HPDE6-E6E7 (cell line): ENCODE measurements around the gene C1QTNF9B.
"Not testable (repeated sequence)": the region's sequence is repeated elsewhere in the genome, so short reads cannot be mapped to it uniquely, and the experiment has no call there.

Source experiments
- DNase-seq: peaks from one replicate; pipeline ENCODE4 v3.0.0; 2011; ENCODE audit warnings: missing footprints; ENCODE audit errors: extremely low spot score

C1QTNF9B gene

DNA sequence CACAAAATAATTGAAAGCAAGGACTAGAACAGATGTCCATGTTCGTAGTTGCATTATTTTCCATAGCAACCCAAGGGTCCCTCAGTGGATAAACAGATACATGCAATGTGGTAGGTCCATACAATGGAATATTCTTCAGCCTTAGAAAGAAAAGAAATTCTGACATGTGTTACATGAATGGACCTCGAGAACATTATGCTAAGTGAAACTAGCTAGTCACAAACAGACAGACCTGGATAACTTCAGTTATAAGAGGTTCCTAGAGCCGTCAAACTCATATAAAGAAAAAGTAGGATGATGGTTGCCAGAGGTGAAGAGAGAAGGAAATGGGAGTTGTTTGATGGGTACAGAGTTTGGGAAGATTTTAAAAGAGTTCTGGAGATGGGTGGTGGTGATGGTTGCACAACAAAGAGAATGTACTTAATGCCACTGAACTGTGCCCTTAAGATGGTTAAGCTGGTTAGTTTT, at the start of gene C1QTNF9B:
Gene C1QTNF9B (minus strand): TSS at position 51 of the 468 bp plus-strand sequence.
- DNase-seq: not testable (repeated sequence)

DNA sequence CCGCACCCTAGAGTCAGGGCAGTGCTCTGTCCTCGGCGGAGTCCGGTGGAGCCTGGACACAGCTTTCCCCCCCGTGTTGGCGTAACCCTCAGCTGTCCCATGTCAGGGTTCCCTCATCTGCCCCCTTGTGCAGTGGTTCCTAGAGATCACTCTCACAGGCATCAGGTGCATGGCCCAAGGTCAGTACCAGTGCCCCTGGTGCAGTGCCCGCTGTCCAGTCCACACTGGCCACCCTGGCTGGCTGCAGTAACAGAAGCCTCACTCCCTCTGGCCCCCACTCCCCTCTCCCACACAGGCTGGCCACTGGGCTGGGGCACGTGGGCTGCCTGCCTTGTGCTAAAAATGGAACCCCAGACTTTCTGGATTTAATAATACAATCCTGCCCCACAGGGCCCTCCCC, 49.6 kb upstream of the C1QTNF9B start:
- DNase-seq: no peak

DNA sequence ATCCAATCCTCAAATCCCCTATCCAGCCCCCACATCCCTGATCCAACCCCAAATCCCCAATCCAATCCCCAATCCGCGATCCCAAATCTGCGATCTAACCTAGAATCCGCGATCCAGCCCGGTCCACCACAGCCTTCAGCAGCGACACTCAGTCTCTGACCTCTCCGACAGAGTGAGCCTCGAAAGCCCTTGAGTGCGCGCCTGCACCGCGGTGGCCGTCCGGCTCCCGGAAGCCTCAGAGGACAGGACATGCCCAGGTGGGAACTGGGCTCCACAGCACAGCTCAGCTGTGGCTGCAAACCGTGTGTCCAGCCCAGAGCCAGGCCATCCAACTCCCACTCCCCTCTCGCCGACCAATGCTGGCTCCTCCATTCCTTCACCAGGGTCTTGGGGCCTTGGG, 48.8 kb upstream of the C1QTNF9B start:
- DNase-seq: no peak

DNA sequence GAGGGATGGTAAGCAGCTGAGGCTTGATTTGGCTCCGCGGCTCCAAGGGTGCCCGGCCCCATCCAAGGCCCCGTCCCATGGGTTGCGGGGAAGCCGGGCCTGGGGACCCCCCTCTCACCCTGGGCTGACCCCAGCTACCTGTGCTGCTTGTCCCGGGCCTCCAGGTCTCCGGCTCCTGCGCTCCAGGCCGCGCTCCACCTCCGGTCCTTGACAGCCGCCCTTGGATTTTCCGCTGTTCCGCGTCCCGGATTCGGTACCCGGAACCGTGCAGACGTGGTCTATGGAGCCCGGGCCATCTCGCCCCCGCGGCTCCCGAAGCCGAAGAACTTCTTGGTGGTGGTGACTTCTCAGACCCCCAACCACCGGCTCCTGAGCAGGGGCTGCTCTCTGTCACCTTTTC, 48.3 kb upstream of the C1QTNF9B start:
- no peak for DNase-seq

DNA sequence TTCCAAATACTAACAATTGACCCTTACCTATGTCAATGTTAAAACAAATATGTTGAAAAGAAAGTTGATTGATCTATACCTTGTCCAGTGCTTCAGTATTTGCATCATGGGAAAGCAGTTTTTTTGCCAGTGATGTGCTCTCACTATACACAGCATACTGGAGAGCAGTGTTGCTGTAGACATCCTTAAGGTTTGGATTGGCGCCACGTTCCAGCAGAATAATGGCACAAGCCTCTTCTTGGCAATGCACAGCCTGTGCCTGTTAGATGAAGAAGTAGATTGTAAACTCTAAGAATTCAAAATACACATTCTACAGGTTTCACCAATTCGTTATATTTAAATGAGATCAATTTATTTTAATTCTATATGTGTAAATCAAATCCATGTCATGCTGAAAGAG, 43.9 kb upstream of the C1QTNF9B start:
- no peak for DNase-seq

DNA sequence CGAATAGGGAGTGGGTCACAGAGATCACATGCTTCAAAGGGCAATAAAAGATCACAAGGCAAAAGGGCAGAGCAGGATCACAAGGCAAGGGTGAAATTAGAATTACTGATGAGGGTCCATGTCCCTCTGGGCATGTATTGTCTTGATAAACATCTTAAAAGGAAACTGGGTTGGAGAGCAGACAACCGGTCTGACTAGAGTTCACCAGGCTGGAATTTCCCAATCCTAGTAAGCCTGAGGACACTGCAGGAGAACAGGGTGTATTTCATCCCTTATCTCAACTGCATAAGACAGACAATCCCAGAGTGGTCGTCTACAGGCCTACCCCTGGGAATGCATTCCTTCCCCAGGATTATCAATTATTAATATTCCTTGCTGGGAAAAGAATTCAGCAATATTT, 42.4 kb upstream of the C1QTNF9B start:
- not testable (repeated sequence) for DNase-seq

DNA sequence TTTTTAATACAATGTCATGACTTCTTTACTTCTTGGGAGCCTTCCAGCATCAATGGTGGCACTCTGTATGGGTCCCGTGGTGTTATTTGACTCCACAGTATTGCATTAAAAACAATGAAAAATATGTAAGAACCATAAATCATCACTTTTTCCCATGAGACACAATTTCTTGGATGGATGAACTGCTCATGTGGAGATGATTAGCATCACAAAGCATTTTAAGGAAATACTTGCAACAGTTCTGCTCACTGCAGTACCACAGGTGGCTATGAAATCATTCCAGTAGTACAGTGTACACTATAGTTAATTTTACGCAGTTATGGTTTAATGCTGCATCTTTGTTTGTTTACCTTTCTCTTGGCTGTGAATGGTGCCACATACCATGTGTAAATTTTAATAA, 37.2 kb upstream of the C1QTNF9B start:
- DNase-seq: no peak

DNA sequence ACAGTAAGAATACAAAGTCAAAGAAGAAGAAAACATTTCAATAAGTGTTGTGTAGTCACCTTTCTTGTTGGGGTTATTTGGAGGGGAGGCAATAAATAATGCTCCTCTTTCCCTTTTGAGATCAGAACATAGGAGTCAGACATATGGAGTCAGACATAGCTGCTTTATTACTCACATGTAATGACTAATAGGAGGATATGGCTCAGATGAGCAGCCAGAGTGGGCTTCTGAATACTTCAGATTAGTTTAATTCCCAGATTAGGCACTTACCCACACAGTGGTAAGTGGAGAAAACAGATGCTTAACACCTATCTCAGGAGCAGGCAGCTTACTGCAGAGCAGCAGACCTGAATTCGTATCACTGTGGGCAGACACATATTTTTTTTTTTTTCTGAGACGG, 31.7 kb upstream of the C1QTNF9B start:
- DNase-seq: peak; percentile 27

DNA sequence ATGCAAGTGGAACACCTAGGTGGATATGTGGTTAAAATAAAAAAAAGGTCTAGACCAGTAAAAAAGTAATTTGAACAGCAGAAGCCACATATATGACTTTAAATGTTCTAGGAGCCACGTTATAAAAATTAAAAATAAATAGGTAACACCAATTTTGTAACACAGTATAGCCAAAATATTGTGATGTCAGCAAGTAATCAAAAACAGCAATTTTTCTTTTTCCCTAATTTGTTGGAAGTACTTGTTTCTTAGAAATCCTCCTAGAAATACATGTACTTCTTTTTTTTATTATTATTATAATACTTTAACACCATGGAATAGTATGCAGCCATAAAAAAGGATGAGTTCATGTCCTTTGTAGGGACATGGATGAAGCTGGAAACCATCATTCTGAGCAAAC, 25.7 kb upstream of the C1QTNF9B start:
- no peak for DNase-seq

DNA sequence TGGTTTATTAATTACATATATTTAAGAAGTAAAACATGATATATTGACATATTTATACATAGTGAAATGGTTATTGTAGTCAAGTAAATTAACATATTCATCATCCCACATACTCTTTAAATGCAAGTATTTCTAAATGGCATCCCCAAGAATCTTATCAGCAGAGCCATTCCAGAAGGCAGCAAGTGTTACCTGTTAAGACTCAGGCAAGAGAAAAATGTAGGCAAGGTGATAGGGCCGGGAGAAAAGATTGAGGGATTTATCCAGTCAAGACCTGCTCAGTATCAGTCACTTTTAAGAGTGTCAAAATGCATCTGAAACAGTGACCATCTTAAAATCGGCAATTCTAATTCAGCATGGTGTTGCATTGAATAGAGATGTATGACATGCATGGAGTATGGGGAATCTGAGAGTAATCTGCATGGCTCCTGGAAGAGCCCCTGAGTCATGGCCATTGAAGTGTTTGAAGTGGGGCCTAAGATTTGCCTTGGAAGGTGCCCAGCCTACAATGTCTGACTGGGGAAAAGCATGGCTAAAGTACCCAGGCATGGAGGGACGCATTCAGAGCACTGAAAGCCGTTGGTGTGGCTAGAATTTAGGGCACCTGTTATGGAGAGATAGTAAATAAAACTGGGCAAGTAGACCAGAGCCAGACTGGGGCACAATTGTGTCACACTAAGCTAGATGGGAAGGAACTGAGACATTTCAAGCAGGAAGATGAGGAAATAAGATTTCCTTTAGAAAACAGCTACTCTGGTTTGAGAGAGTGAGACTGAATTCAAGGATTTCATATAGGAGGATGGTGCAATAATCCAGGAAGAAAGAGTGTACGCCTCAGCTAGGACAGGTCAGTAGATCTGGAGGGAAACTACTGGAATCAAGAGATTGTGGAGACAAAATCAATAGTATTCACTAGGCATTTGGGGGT, 25.0 kb upstream of the C1QTNF9B start:
- no peak for DNase-seq

DNA sequence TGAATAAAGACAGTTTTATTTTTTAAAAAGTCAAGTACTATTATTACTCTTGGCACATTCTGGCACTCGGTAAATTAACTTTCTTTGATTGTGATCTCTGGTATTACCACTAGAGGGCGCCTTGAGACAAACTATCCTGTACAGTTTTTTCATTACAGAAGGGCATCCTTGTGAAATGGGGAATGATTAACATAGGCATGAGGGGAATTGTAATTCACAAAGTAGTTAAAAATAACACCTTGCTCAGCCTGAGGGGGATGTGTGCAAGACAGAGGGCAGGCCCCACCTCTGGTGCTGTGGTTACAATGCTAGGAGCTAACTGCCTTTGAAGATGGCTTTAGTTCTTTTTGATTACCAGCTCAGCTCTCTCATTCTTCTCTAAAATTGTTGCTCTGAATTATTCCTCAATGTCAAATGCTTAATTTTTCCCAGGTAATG, 24.2 kb upstream of the C1QTNF9B start:
- no peak for DNase-seq

DNA sequence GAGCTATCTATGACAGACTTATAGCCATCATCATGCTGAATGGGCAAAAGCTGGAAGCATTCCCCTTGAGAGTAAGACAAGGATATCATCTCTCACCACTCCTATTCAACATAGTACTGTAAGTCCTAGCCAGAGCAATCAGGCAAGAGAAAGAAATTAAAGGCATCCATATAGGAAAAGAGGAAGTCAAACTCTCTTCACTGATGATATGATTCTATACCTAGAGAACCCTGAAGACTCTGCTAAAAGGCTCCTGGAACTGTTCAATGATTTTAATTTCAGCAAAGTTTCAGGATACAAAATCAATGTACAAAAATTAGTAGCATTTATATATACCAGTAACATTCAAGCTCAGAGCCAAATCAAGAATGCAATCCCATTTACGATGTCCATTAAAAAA, 21.7 kb upstream of the C1QTNF9B start:
- no peak for DNase-seq

DNA sequence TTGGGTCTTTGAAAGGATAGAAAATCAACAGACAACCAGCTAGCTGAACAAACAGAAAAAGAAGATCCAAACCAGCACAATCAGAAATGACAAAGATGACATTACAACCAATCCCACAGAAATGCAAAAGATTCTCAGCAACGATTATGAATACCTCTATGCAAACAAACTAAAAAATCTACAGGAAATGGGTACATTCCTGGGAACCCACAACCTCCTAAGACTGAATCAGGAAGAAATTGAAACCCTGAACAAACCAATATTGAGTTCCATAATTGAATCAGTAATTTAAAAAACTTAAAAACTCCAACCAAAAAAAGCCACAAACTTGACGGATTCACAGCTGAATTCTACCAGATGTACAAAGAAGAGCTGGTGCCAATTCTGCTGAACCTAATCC, 20.9 kb upstream of the C1QTNF9B start:
- no peak for DNase-seq

DNA sequence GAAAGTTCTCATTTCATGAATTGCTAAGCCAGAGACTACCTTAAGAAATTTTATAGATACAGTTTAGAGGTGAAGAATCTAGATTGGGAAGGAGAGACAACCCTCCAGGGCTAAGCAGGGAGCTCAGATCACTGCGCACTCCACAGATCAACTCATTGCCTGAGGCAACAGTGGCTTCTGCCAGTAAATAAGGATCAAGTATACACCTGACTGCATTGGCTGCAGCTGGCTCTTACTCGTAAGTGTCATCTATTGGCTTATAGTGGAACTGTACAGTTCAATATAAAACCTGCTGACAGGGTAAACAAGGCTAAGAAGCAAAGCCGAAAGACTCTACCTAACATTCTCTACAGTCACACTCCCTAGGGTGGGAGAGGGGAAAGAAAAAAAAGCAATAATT, 18.0 kb upstream of the C1QTNF9B start:
- no peak for DNase-seq

DNA sequence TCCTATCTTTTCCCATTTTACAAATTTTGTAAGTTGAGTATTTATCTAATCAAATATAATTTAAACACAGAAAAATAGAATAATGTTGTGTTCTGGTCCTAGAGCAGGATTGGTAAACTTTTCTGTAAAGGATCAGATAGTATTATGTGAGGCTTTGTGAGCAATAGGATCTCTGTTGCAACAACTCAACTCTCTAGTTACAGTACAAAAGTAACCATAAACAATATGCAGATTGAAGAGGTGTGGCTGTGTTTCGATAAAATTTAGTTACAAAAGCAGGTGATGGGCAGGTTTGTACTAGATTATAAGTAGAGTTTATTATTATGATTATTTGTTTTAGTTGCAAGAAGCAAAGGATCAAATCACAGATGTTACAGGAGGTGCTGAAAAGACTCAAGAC, 15.2 kb upstream of the C1QTNF9B start:
- DNase-seq: no peak

DNA sequence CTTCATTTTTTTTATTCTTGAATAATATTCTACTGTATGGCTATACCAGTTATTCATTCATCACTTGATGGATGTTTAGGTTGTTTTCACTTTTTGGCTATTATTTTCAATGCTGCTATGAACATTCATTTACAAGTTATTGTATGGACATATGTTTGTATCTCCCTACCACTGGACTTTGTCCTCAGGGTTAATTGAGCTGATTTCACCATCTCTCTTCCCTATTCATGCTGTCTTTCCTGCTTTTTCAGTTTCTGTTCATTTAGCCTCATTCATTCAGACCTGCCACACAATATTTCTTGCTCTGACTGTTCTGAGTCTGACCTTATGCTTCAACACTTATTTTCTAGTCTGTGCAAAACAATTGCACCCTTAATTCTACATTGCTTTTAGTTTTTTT, 12.3 kb upstream of the C1QTNF9B start:
- DNase-seq: no peak

DNA sequence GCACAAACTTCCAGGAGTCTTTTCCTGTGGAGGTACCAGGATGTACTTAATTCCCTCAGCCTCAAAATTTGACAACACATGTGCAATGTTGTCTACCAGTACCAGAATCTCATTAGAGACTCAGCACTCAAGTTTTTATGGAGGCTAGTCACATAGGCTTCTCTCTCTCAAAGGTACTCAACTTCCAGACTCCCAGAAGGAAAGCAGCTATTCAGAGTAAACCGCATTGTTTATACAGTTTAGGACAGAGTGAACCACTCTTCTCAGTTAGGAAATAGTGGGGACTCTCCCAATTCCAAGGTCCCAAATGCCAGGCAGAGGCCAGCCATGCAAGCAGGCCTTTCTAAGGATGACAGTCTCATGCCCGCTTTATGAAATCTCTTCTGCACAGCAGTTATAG, 8.5 kb upstream of the C1QTNF9B start:
- no peak for DNase-seq

DNA sequence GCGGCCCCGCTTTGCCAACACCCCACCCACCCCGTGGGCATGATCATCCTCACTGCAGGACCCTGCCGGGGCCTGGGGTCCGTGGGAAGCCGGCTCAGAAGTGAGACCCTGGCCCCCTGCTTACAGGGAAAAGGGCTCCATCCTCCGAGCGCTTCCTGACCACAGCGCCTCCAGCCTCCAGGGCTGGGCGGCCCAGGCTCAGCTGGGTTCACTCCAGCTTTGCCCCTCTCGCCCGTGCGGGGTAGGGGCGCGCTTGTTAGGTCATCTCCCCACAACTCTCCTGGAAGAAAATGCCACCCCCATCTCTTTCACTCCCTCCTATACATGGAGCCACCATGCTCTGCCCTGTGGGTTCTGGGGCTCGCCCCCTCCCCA, 6.6 kb upstream of the C1QTNF9B start:
- no peak for DNase-seq

DNA sequence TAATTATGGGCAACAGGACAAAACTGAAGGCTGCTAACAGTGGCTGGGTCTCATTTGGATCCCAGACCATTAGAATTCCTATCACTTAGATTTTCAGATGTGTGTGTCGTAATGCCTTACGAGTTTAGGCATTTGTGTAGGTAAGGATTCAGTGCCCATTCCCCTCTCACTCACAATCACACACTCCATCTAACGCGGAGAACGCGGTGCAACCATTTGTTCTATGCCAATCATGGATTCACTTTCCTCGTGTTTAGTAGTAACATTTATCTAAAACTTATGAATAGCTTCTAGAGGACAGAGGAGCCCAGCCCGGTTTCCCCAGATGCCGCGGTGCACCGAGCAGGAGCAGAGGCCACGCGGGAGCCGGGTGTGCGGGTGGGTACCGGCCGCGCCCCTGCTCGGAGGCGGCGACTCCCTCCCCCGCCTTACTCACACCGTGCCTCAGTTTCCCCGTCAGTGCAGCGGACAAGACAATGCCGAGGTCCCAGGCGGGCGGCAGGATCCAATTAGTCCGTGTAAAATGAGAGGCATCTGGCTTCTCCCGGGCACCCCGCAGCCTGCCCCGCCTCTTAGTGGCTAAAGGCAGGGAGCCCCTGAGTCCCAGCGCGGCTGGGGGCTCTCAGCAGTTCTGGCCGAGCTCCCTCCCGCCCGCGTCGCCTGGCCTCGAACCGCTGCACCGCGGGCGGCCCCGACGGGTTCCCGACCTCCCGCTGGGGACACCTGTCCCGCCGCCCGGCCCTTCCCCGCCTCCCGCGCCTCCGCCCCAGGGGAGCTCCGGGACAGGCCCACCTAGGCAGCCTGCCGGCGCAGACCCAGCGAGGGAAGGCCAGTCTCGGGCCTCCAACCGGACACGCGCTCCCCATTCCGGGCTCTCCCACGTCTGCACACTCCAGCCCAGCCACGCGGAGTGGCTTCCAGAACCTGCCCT, 5.9 kb upstream of the C1QTNF9B start:
- no peak for DNase-seq

DNA sequence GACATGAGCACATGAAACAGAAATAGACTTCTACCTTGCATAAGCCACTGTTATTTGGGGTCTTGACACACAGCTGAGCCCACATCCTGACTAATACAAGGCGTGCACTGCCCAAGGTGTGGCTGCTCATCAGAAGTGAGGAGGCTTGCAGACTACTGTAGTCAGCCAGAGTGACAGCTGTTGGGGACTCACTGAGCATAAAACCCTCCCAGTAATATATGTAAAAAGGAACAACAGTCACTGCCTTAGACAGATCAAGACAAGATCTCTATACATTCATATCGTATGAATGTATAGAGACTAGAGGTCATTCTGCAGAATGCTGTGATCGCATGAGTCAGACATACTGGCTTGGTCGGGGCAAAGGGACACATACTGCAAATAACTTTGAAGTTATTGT, 4.1 kb upstream of the C1QTNF9B start:
- peak; percentile 4 for DNase-seq

DNA sequence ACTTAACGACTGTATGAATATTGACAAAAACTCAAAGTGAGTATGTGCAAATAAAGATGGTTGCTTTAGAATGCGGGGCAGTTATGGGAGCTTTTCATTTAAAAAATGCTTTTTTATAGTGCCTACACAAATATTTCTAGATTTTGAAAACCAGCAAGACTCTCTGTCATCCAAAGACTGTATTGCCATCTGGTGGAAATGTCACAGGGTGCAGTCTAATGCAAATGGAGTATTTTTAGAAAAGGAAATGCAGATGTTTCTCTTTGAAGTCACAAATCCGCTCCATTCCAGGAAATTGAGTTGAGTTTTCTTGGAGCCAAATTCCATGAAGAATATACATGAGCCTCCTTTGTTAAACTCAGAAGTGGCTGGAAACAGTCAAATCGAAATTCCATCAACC, 2.3 kb upstream of the C1QTNF9B start:
- DNase-seq: no peak

DNA sequence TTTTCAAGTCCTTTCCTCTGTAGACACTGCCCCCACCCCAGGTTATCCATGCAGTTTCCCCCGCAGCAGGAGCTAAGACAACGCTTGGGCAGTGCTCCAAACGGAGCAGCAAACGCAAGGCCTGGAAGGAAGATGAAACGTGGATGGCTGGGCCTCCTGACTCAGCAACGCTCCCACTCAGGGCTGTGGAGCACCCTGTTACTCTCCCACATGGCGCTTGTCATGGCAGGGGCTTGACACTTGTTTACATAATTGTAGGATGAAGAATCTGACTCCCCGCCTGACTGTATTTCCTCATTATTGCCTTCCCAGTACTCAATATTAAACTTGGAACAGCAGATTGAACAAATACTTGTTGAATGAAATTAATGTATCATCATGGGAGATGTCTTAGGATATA, 799 bp upstream of the C1QTNF9B start:
- DNase-seq: no peak

DNA sequence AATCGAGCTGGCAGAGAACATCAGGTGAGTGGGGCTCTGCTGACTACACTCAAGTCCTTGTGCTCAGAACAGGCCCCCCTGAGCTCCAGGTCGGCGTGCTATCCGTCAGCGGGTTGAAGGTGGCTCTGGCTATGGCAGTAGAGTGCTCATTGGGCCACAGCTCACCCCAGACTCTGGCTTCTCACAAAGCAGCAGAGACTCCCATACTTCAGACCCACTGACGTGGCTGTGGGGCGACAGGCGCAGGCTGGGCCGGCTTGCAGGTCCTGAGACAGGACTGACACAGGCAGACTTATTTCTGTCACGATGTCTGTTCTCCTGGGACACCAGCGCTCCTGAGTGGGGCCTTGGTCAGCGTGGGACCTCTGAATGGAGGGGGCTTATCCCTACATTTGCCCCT, 2.6 kb downstream of the C1QTNF9B start:
- DNase-seq: not testable (repeated sequence)
